HG03175 (cell line): ENCODE results near the gene TMEM200B.
"Not testable (repeated sequence)": the region's sequence is repeated elsewhere in the genome, so short reads cannot be mapped to it uniquely, and the experiment has no call there.

Source experiments
- ATAC-seq: cut with Tn5 transposase; IDR thresholded peaks from one replicate; pipeline ENCODE4 v1.9.1; 2021; ENCODE audit warnings: mild to moderate bottlenecking, moderate library complexity; ENCODE audit not compliant: unreplicated experiment

The TMEM200B gene

GRCh38 chr1:29136391-29136915, 12.8 kb upstream of the TMEM200B start:
- no peak for ATAC-seq

- no peak for ATAC-seq
Observed at GRCh38 chr1:29134695-29135028, 11.0 kb upstream of the TMEM200B start.

GRCh38 chr1:29133861-29134694, 10.4 kb upstream of the TMEM200B start:
- ATAC-seq = no peak

GRCh38 chr1:29131056-29131455, 7.4 kb upstream of the TMEM200B start:
- not testable (repeated sequence) for ATAC-seq

GRCh38 chr1:29129916-29130315, 6.2 kb upstream of the TMEM200B start:
- ATAC-seq = no peak

GRCh38 chr1:29128739-29129138, 5.0 kb upstream of the TMEM200B start:
- no peak for ATAC-seq

GRCh38 chr1:29126198-29126597, 2.5 kb upstream of the TMEM200B start:
- no peak for ATAC-seq

GRCh38 chr1:29125788-29126187, 2.1 kb upstream of the TMEM200B start:
- ATAC-seq = no peak

GRCh38 chr1:29125237-29125641, 1.5 kb upstream of the TMEM200B start:
- ATAC-seq = no peak

GRCh38 chr1:29124366-29125236, 898 bp upstream of the TMEM200B start:
- ATAC-seq = no peak

GRCh38 chr1:29123053-29123886, 433 bp downstream of the TMEM200B start:
- ATAC-seq = no peak

GRCh38 chr1:29122682-29123052, 1.0 kb downstream of the TMEM200B start:
- ATAC-seq = no peak

GRCh38 chr1:29121936-29122681, 1.6 kb downstream of the TMEM200B start:
- no peak for ATAC-seq

- ATAC-seq = no peak
Observed at GRCh38 chr1:29121516-29121935, 2.2 kb downstream of the TMEM200B start.

- no peak for ATAC-seq
Observed at GRCh38 chr1:29120947-29121485, 2.7 kb downstream of the TMEM200B start.

- no peak for ATAC-seq
Observed at GRCh38 chr1:29120367-29120766, 3.3 kb downstream of the TMEM200B start.

- ATAC-seq = no peak
Observed at GRCh38 chr1:29119121-29119929, 4.4 kb downstream of the TMEM200B start.

GRCh38 chr1:29117381-29117780, 6.3 kb downstream of the TMEM200B start:
- ATAC-seq = no peak

- no peak for ATAC-seq
Observed at GRCh38 chr1:29114654-29115053, 9.0 kb downstream of the TMEM200B start.
